ENCODE measurements around the gene DHH. TPM values are rescaled to one million over a fixed set of nuclear protein-coding genes. Genes with fewer than 3 reads are reported as not detected.
A peak's percentile ranks its signal among the peaks of the same experiment; 100 is the strongest.

DHH gene
- total RNA-seq, 4 donors from 2014 or later, result 0.19 to 2.5 TPM; not detected in 2

DNA sequence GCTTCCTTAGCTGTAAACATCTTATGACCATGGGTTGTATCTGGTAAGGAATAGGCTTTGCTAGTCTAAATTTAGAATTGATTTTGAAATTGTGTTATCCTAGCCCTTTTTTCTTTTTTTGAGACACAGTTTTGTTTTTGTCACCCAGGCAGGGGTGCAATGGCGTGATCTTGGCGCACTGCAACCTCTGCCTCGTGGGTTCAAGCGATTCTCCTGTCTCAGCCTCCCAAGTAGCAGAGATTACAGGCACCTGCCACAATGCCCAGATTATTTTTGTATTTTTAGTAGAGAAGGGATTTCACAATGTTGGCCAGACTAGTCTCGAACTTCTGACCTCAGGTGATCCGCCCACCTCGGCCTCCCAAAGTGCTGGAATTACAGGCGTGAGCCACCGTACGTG is 39.0 kb upstream of the DHH start:
- Histone ChIP-seq H3K27ac (no peak overlapping the region), H3K36me3 (peaks cover 0 to 12% (median 0%) of the 10 kb centered on the region in 3 donors), H3K9me3 (no peaks in the 10 kb centered on the region), H3K4me1 (peaks cover 0 to 27% (median 4%) of the 10 kb centered on the region in 4 donors), H3K27me3 (no peaks in the 10 kb centered on the region), H3K4me3 (no peak overlapping the region)
- TF ChIP-seq, protein P1, sequence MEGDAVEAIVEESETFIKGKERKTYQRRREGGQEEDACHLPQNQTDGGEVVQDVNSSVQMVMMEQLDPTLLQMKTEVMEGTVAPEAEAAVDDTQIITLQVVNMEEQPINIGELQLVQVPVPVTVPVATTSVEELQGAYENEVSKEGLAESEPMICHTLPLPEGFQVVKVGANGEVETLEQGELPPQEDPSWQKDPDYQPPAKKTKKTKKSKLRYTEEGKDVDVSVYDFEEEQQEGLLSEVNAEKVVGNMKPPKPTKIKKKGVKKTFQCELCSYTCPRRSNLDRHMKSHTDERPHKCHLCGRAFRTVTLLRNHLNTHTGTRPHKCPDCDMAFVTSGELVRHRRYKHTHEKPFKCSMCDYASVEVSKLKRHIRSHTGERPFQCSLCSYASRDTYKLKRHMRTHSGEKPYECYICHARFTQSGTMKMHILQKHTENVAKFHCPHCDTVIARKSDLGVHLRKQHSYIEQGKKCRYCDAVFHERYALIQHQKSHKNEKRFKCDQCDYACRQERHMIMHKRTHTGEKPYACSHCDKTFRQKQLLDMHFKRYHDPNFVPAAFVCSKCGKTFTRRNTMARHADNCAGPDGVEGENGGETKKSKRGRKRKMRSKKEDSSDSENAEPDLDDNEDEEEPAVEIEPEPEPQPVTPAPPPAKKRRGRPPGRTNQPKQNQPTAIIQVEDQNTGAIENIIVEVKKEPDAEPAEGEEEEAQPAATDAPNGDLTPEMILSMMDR (IDR thresholded peaks at IDR 0.05), result no peak
- no peak for TF ChIP-seq POLR2A (IDR thresholded peaks at IDR 0.05)
- no peak for DNase-seq

DNA sequence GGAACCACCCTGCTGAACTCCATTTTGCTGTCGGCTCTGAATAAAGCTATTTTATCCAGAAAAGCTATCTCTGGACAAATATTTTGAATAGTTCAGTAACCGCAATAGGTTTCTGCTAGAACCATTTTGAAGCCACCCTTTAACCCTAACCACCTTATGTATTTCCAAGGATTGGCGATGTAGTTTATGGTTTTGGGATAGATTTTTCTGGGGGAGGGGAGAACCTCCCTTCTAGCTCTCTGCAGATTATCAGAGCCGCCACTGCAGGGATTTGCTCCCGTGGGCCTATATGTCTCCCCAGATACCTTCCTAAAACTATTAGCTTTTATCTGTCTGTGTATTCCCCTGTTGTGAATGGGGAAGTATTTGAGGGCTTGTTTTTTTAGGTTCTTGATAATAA is 38.4 kb upstream of the DHH start:
- H3K4me1 ChIP-seq, result peaks cover 0 to 27% (median 4%) of the 10 kb centered on the region in 4 donors
- H3K27ac ChIP-seq, result no peak overlapping the region
- TF ChIP-seq, protein P1 (IDR thresholded peaks at IDR 0.05), result no peak
- TF ChIP-seq POLR2A (IDR thresholded peaks at IDR 0.05), result no peak
- DNase-seq, result no peak
- H3K36me3 ChIP-seq, result peaks cover 0 to 14% (median 0%) of the 10 kb centered on the region in 3 donors
- H3K9me3 ChIP-seq, result no peaks in the 10 kb centered on the region
- H3K27me3 ChIP-seq, result no peaks in the 10 kb centered on the region
- H3K4me3 ChIP-seq, result no peak overlapping the region

GRCh38 chr12:49131894-49132461 is 37.4 kb upstream of the DHH start:
- Histone ChIP-seq H3K36me3 (peaks cover 0 to 25% (median 0%) of the 10 kb centered on the region in 3 donors), H3K9me3 (no peaks in the 10 kb centered on the region), H3K27me3 (no peaks in the 10 kb centered on the region), H3K4me1 (peaks cover 0 to 27% (median 4%) of the 10 kb centered on the region in 4 donors), H3K4me3 (peak overlapping the region; percentile 88 to 99 (median 92)), H3K27ac (peak overlapping the region; percentile 98 to 100 (median 99))
- TF ChIP-seq, protein P1 (IDR thresholded peaks at IDR 0.05), result no peak
- no peak for TF ChIP-seq POLR2A (IDR thresholded peaks at IDR 0.05)
- DNase-seq, result no peak

- H3K9me3 ChIP-seq, result no peaks in the 10 kb centered on the region
- H3K27me3 ChIP-seq, result no peaks in the 10 kb centered on the region
- H3K4me3 ChIP-seq, result peak within 1 kb of the TSS; percentile 88 to 99 (median 92)
- H3K4me1 ChIP-seq, result peaks cover 0 to 27% (median 4%) of the 10 kb centered on the region in 4 donors
- peaks cover 0 to 26% (median 0%) of the 10 kb centered on the region in 3 donors for H3K36me3 ChIP-seq
- TF ChIP-seq, protein P1 (IDR thresholded peaks at IDR 0.05), result no peak
- peak; percentile 87 to 89 for TF ChIP-seq POLR2A (IDR thresholded peaks at IDR 0.05)
- peak within 1 kb of the TSS; percentile 98 to 100 (median 99) for H3K27ac ChIP-seq
- DNase-seq, result peak; percentile 93 to 97 (median 96)
Observed at GRCh38 chr12:49131051-49131893, 36.7 kb upstream of the DHH start, which contains the start of gene TUBA1B. Gene TUBA1B, minus strand, starts transcription at chr12:49131395. Its CDS starts 95 bp downstream, at chr12:49131300.

- H3K27me3 ChIP-seq, result no peaks in the 10 kb centered on the region
- TF ChIP-seq POLR2A (IDR thresholded peaks at IDR 0.05), result peak in 1 of 2 donors; percentile 11
- TF ChIP-seq, protein P1 (IDR thresholded peaks at IDR 0.05), result peak; percentile 86 to 97 (median 94)
- peak overlapping the region; percentile 98 to 100 (median 99) for H3K27ac ChIP-seq
Observed at GRCh38 chr12:49130151-49131050, 35.8 kb upstream of the DHH start.

More at GRCh38 chr12:49130151-49131050, 35.8 kb upstream of the DHH start:
- DNase-seq, result peak; percentile 92 to 97 (median 94)
- Histone ChIP-seq H3K4me1 (peaks cover 0 to 27% (median 4%) of the 10 kb centered on the region in 4 donors), H3K9me3 (no peaks in the 10 kb centered on the region), H3K4me3 (peak overlapping the region; percentile 88 to 99 (median 92)), H3K36me3 (peaks cover 0 to 26% (median 0%) of the 10 kb centered on the region in 3 donors)
